ENCODE measurements around the gene SEZ6L.

DNA sequence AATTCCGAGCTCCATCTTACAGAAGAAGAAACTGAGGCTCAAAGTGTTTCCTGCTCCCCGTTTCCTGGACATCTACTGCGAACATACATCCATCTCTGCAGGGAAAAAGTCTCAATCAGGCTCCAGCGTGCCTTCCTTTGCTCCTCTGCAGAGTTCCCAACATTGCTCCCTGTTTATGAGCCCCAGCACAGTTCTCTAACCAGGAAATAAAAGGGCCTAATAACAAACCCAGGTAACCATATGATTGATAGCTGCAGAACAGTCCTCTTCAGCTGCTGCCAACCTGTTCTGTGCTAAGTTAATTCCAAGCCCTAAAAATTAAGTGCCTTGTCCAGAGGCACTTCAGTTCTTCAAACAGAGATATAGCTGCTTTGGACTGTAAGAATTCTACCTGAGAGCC, 154.9 kb downstream of the SEZ6L start:
- TF ChIP-seq GATA2 (IDR thresholded peaks at IDR 0.05; ENCODE audit: low read depth, low read length) (no peak), GATA3 (IDR thresholded peaks at IDR 0.05; ENCODE audit: low read depth, low read length) (no peak)

All from SH-SY5Y (cell line).